Stimulated activated CD8-positive, alpha-beta memory T cell treated with anti-CD3 and anti-CD28 coated beads, Interleukin-15, amount 100 ng/mL, for 4 hours (primary cell): ENCODE data around the gene HNRNPAB.
"Not testable (repeated sequence)": the region's sequence is repeated elsewhere in the genome, so short reads cannot be mapped to it uniquely, and the experiment has no call there.

Experiments used
- DNase-seq, 2 donors: peaks; one replicate each; pipeline ENCODE4 v3.0.0-alpha.2; 2020; ENCODE audit warnings: low read depth in 2 of 2

The HNRNPAB gene

GRCh38 chr5:178244576-178244975 is 40.2 kb downstream of the HNRNPAB start:
- no peak for DNase-seq

- no peak for DNase-seq
Measured at GRCh38 chr5:178245389-178245788, 41.1 kb downstream of the HNRNPAB start.

GRCh38 chr5:178246624-178247279 is 42.4 kb downstream of the HNRNPAB start:
- no peak for DNase-seq

GRCh38 chr5:178247481-178248456 is 43.4 kb downstream of the HNRNPAB start:
- no peak for DNase-seq

GRCh38 chr5:178248750-178249149 is 44.4 kb downstream of the HNRNPAB start:
- DNase-seq, result no peak

- no peak for DNase-seq
Measured at GRCh38 chr5:178249191-178249989, 45.1 kb downstream of the HNRNPAB start.

- no peak for DNase-seq
Measured at GRCh38 chr5:178250263-178250662, 45.9 kb downstream of the HNRNPAB start.

GRCh38 chr5:178252258-178252657 is 47.9 kb downstream of the HNRNPAB start:
- no peak for DNase-seq

- DNase-seq, result not testable (repeated sequence)
Measured at GRCh38 chr5:178253632-178254031, 49.3 kb downstream of the HNRNPAB start.

GRCh38 chr5:178256746-178257145 is 52.4 kb downstream of the HNRNPAB start:
- DNase-seq, result no peak

- DNase-seq, result no peak
Measured at GRCh38 chr5:178257650-178258049, 53.3 kb downstream of the HNRNPAB start.

GRCh38 chr5:178259623-178260536 is 55.5 kb downstream of the HNRNPAB start:
- DNase-seq, result no peak
